ENCODE results near the gene CLDN18.
A peak's percentile ranks its signal among the peaks of the same experiment; 100 is the strongest.

CLDN18 gene

GRCh38 chr3:138066383-138066782 lies 56.4 kb downstream of the CLDN18 start:
- DNase-seq: no peak

- no peak for DNase-seq
These were observed 57.0 kb downstream of the CLDN18 start for GRCh38 chr3:138066972-138067371.

- no peak for DNase-seq
These were observed 58.1 kb downstream of the CLDN18 start for GRCh38 chr3:138068046-138068445.

GRCh38 chr3:138068579-138069174 lies 58.7 kb downstream of the CLDN18 start:
- peak; percentile 44 for DNase-seq

GRCh38 chr3:138070006-138070405 lies 60.0 kb downstream of the CLDN18 start:
- no peak for DNase-seq

GRCh38 chr3:138072796-138073195 lies 62.8 kb downstream of the CLDN18 start:
- DNase-seq: no peak

- DNase-seq: no peak
These were observed 68.1 kb downstream of the CLDN18 start for GRCh38 chr3:138078096-138078495.

GRCh38 chr3:138078901-138079344 lies 69.0 kb downstream of the CLDN18 start:
- DNase-seq: no peak

- no peak for DNase-seq
These were observed 69.9 kb downstream of the CLDN18 start for GRCh38 chr3:138079901-138080300.

- DNase-seq: no peak
These were observed 71.6 kb downstream of the CLDN18 start for GRCh38 chr3:138081371-138082084.

- no peak for DNase-seq
These were observed 72.4 kb downstream of the CLDN18 start for GRCh38 chr3:138082085-138082991.

- DNase-seq: no peak
These were observed 73.0 kb downstream of the CLDN18 start for GRCh38 chr3:138082992-138083386.
